HFF-Myc (cell line): ENCODE measurements around the gene ZYX.
A peak's percentile ranks its signal among the peaks of the same experiment; 100 is the strongest.

Experiments
- DNase-seq: peaks from one replicate; pipeline ENCODE4 v3.0.0-alpha.2; 2011; ENCODE audit warnings: low read depth; ENCODE audit errors: extremely low read depth
- H3K4me3 ChIP-seq: replicated peaks from 2 replicates; pipeline ENCODE4 v1.5.1; 2011; ENCODE audit warnings: low read depth, mild to moderate bottlenecking, control low read depth, low read length
- CTCF ChIP-seq: IDR thresholded peaks from 2 replicates; pipeline ENCODE4 v1.5.1; 2012; ENCODE audit warnings: mild to moderate bottlenecking, low read depth, low read length, control low read depth; ENCODE audit errors: missing control alignments

Gene ZYX

GRCh38 chr7:143380646-143381426 lies at the start of gene ZYX:
TSS of gene ZYX (plus strand) at chr7:143381345. CDS start at chr7:143381572, 227 bp downstream.
- peak within 1 kb of the TSS; percentile 96 for H3K4me3 ChIP-seq
- no peak for DNase-seq
- TF ChIP-seq CTCF: no peak

GRCh38 chr7:143334244-143334643 lies 46.9 kb upstream of the ZYX start:
- H3K4me3 ChIP-seq: no peak overlapping the region
- DNase-seq: no peak
- no peak for TF ChIP-seq CTCF

- DNase-seq: no peak
- no peak for TF ChIP-seq CTCF
- H3K4me3 ChIP-seq: no peak overlapping the region
Observed at GRCh38 chr7:143337216-143337615, 43.9 kb upstream of the ZYX start.

GRCh38 chr7:143341842-143342241 lies 39.3 kb upstream of the ZYX start:
- no peak overlapping the region for H3K4me3 ChIP-seq
- DNase-seq: no peak
- no peak for TF ChIP-seq CTCF

- DNase-seq: no peak
- no peak overlapping the region for H3K4me3 ChIP-seq
- TF ChIP-seq CTCF: no peak
Observed at GRCh38 chr7:143343596-143343995, 37.5 kb upstream of the ZYX start.

GRCh38 chr7:143345428-143345900 lies 35.7 kb upstream of the ZYX start:
- DNase-seq: peak; percentile 19
- no peak overlapping the region for H3K4me3 ChIP-seq
- TF ChIP-seq CTCF: peak; percentile 62

- no peak for DNase-seq
- no peak overlapping the region for H3K4me3 ChIP-seq
- no peak for TF ChIP-seq CTCF
Observed at GRCh38 chr7:143346018-143346417, 35.1 kb upstream of the ZYX start.
